H9 (cell line): ENCODE results near the gene ETV2. TPM values are rescaled to one million over a fixed set of nuclear protein-coding genes. Genes with fewer than 3 reads are reported as not detected.
"Not testable (repeated sequence)": the region's sequence is repeated elsewhere in the genome, so short reads cannot be mapped to it uniquely, and the experiment has no call there.

Experiments
- DNase-seq: peaks from one replicate; pipeline ENCODE4 v3.0.0-alpha.2; 2017
- H2AFZ ChIP-seq: one replicate; pipeline ENCODE4 v1.6.1; 2013; ENCODE audit warnings: mild to moderate bottlenecking, low read length, control low read depth, moderate library complexity
- H2AK5ac ChIP-seq: 2 replicates; pipeline ENCODE4 v1.6.1; 2013; ENCODE audit warnings: low read length, control low read depth, mixed read lengths; ENCODE audit not compliant: insufficient read length
- H2BK120ac ChIP-seq: one replicate; pipeline ENCODE4 v1.6.1; 2013; ENCODE audit warnings: low read depth, mild to moderate bottlenecking, low read length, control low read depth, inconsistent platforms; ENCODE audit not compliant: poor library complexity, severe bottlenecking
- H2BK12ac ChIP-seq: 2 replicates; pipeline ENCODE4 v1.6.1; 2013; ENCODE audit warnings: low read length, control low read depth, mixed read lengths, low read depth; ENCODE audit not compliant: insufficient read length
- H2BK15ac ChIP-seq: 2 replicates; pipeline ENCODE4 v1.6.1; 2013; ENCODE audit warnings: low read depth, low read length, control low read depth
- H2BK20ac ChIP-seq: one replicate; pipeline ENCODE4 v1.6.1; 2013; ENCODE audit warnings: low read depth, mild to moderate bottlenecking, low read length, control low read depth, inconsistent platforms; ENCODE audit not compliant: poor library complexity, severe bottlenecking
- H2BK5ac ChIP-seq: 2 replicates; pipeline ENCODE4 v1.6.1; 2013; ENCODE audit warnings: low read length, control low read depth, mixed read lengths; ENCODE audit not compliant: insufficient read length
- H3K14ac ChIP-seq: 2 replicates; pipeline ENCODE4 v1.6.1; 2013; ENCODE audit warnings: low read length, control low read depth; ENCODE audit not compliant: insufficient read depth
- H3K18ac ChIP-seq: 2 replicates; pipeline ENCODE4 v1.6.1; 2013; ENCODE audit warnings: low read depth, mild to moderate bottlenecking, mixed read lengths, low read length, control low read depth; ENCODE audit not compliant: insufficient read length
- H3K23ac ChIP-seq: 2 replicates; pipeline ENCODE4 v1.6.1; 2013; ENCODE audit warnings: low read length, control low read depth, mixed read lengths, low read depth; ENCODE audit not compliant: insufficient read length
- H3K23me2 ChIP-seq: 2 replicates; pipeline ENCODE4 v1.6.1; 2013; ENCODE audit warnings: low read depth, mild to moderate bottlenecking, mixed read lengths, low read length, control low read depth; ENCODE audit not compliant: insufficient read length, poor library complexity, severe bottlenecking
- H3K27ac ChIP-seq: 2 replicates; pipeline ENCODE4 v1.5.1; 2013; ENCODE audit warnings: low read length, control low read depth, mixed read lengths, low read depth; ENCODE audit not compliant: insufficient read length
- H3K27me3 ChIP-seq: 2 replicates; pipeline ENCODE4 v1.6.1; 2013; ENCODE audit warnings: low read length, control low read depth, inconsistent platforms; ENCODE audit not compliant: insufficient read depth
- H3K4ac ChIP-seq: 2 replicates; pipeline ENCODE4 v1.6.1; 2013; ENCODE audit warnings: low read depth, mild to moderate bottlenecking, control low read depth, inconsistent platforms, low read length, moderate library complexity
- H3K4me1 ChIP-seq: 2 replicates; pipeline ENCODE4 v1.6.1; 2013; ENCODE audit warnings: low read length, control low read depth, inconsistent platforms; ENCODE audit not compliant: insufficient read depth
- H3K4me2 ChIP-seq: 2 replicates; pipeline ENCODE4 v1.6.1; 2013; ENCODE audit warnings: low read length, control low read depth, mixed read lengths; ENCODE audit not compliant: insufficient read length, insufficient read depth
- H3K56ac ChIP-seq: 2 replicates; pipeline ENCODE4 v1.6.1; 2013; ENCODE audit warnings: low read depth, mild to moderate bottlenecking, mixed read lengths, low read length, control low read depth; ENCODE audit not compliant: insufficient read length
- H3K79me1 ChIP-seq: 2 replicates; pipeline ENCODE4 v1.6.1; 2013; ENCODE audit warnings: low read depth, mild to moderate bottlenecking, moderate library complexity, low read length, control low read depth, inconsistent platforms; ENCODE audit not compliant: insufficient read depth, poor library complexity, severe bottlenecking
- H3K79me2 ChIP-seq: 2 replicates; pipeline ENCODE4 v1.6.1; 2013; ENCODE audit warnings: low read length, control low read depth, inconsistent platforms; ENCODE audit not compliant: insufficient read depth
- H3K9ac ChIP-seq: 2 replicates; pipeline ENCODE4 v1.6.1; 2013; ENCODE audit warnings: low read length, control low read depth, mixed read lengths; ENCODE audit not compliant: insufficient read length; ENCODE audit errors: extremely low read depth
- H3K9me3 ChIP-seq: one replicate; pipeline ENCODE4 v1.6.1; 2013; ENCODE audit warnings: low read depth, low read length, inconsistent platforms; ENCODE audit not compliant: control insufficient read depth
- H3T11ph ChIP-seq: one replicate; pipeline ENCODE4 v1.6.1; 2013; ENCODE audit warnings: mild to moderate bottlenecking, low read length, control low read depth, inconsistent platforms
- H4K20me1 ChIP-seq: one replicate; pipeline ENCODE4 v1.6.1; 2013; ENCODE audit not compliant: control insufficient read depth, insufficient read length, insufficient read depth
- H4K5ac ChIP-seq: 2 replicates; pipeline ENCODE4 v1.6.1; 2013; ENCODE audit warnings: low read depth, mild to moderate bottlenecking, mixed read lengths, low read length, control low read depth; ENCODE audit not compliant: insufficient read length
- H4K8ac ChIP-seq: replicated peaks from 2 replicates; pipeline ENCODE4 v1.6.1; 2013; ENCODE audit warnings: low read length, control low read depth, mixed read lengths, low read depth; ENCODE audit not compliant: insufficient read length
- H4K91ac ChIP-seq: 2 replicates; pipeline ENCODE4 v1.6.1; 2013; ENCODE audit warnings: low read depth, mild to moderate bottlenecking, moderate library complexity, mixed read lengths, low read length, control low read depth; ENCODE audit not compliant: insufficient read length
- H3K27ac Mint-ChIP-seq, 3 experiments: 2 replicates in 2 of 3; 3 replicates in 1 of 3; pipeline ENCODE4 v1.8.0; 2020 to 2021; ENCODE audit warnings: mixed read lengths in 3 of 3, mild to moderate bottlenecking in 1 of 3, moderate library complexity in 1 of 3
- H3K27me3 Mint-ChIP-seq: 2 replicates; pipeline ENCODE4 v1.8.0; 2021; ENCODE audit warnings: low read depth, mild to moderate bottlenecking, moderate library complexity, mixed read lengths
- H3K36me3 Mint-ChIP-seq, 3 experiments: 2 replicates in 2 of 3; 3 replicates in 1 of 3; pipeline ENCODE4 v1.8.0; 2020 to 2021; ENCODE audit warnings: low read depth in 3 of 3, mixed read lengths in 3 of 3; ENCODE audit not compliant: insufficient read depth in 1 of 3
- H3K4me1 Mint-ChIP-seq, 2 experiments: 2 replicates each; pipeline ENCODE4 v1.8.0; 2020; ENCODE audit warnings: mixed read lengths in 2 of 2
- H3K4me3 Mint-ChIP-seq, 2 experiments: 2 replicates in 1 of 2; 3 replicates in 1 of 2; pipeline ENCODE4 v1.8.0; 2020 to 2021; ENCODE audit warnings: mild to moderate bottlenecking in 2 of 2, mixed read lengths in 2 of 2, moderate library complexity in 1 of 2
- H3K9me3 Mint-ChIP-seq, 2 experiments: 2 replicates in 1 of 2; 3 replicates in 1 of 2; pipeline ENCODE4 v1.8.0; 2020; ENCODE audit warnings: mild to moderate bottlenecking in 2 of 2, mixed read lengths in 2 of 2, moderate library complexity in 1 of 2
- WGBS: extraction: QIAGEN DNeasy Blood & Tissue Kit; methylation state at CpG from one replicate; pipeline ENCODE4 v1.1.7; 2013; ENCODE audit warnings: missing lambda C conversion rate, low lambda C conversion rate, mixed read lengths; ENCODE audit not compliant: insufficient read length; ENCODE audit errors: extremely low coverage; 5-methylcytosine and 5-hydroxymethylcytosine counted together
- total RNA-seq: library from RNA; stranded (reverse); gene quantifications from 2 replicates; pipeline ENCODE4 v1.2.1, GENCODE V29; 2021
- TF ChIP-seq, protein P1 (sequence below): fragments of 200-600 bp; sonication (generic); conservative IDR thresholded peaks from 3 replicates; pipeline ENCODE4 v1.8.0; 2021; ENCODE audit warnings: antibody characterized with exemption, mild to moderate bottlenecking

The ETV2 gene
- total RNA-seq, 1 experiment from 2014 or later = 1.9 TPM

GRCh38 chr19:35601971-35602370 lies 39.6 kb upstream of the ETV2 start:
- Histone ChIP-seq H3K27ac (no peak overlapping the region), H4K91ac (no peak overlapping the region), H2BK120ac (no peak overlapping the region), H3K4me2 (no peak overlapping the region), H2AK5ac (no peak overlapping the region), H3K4me1 (no peaks in the 10 kb centered on the region), H3T11ph (no peak overlapping the region), H3K14ac (no peak overlapping the region), H3K79me1 (no peaks in the 10 kb centered on the region), H4K20me1 (no peaks in the 10 kb centered on the region), H3K27me3 (no peaks in the 10 kb centered on the region), H4K5ac (no peak overlapping the region), H4K8ac (no peak overlapping the region), H2BK20ac (no peak overlapping the region), H3K23ac (no peak overlapping the region), H3K4ac (no peak overlapping the region), H3K9me3 (no peaks in the 10 kb centered on the region), H2BK5ac (no peak overlapping the region), H3K23me2 (no peaks in the 10 kb centered on the region), H3K56ac (no peak overlapping the region), H3K9ac (no peak overlapping the region), H2AFZ (no peak overlapping the region), H2BK12ac (no peak overlapping the region), H2BK15ac (no peak overlapping the region), H3K79me2 (no peaks in the 10 kb centered on the region), H3K18ac (no peak overlapping the region)
- Mint-ChIP-seq H3K27me3 (peaks cover 31% of the 10 kb centered on the region), H3K4me3 (no peak overlapping the region), H3K27ac (no peak overlapping the region), H3K36me3 (peaks cover 0 to 2% (median 0%) of the 10 kb centered on the region in 3 experiments; a peak in 1 of 7 replicates), H3K9me3 (peaks cover 11 to 13% of the 10 kb centered on the region in 2 experiments), H3K4me1 (peaks cover 5% of the 10 kb centered on the region in 2 experiments)
- no peak for DNase-seq
- TF ChIP-seq, protein P1, sequence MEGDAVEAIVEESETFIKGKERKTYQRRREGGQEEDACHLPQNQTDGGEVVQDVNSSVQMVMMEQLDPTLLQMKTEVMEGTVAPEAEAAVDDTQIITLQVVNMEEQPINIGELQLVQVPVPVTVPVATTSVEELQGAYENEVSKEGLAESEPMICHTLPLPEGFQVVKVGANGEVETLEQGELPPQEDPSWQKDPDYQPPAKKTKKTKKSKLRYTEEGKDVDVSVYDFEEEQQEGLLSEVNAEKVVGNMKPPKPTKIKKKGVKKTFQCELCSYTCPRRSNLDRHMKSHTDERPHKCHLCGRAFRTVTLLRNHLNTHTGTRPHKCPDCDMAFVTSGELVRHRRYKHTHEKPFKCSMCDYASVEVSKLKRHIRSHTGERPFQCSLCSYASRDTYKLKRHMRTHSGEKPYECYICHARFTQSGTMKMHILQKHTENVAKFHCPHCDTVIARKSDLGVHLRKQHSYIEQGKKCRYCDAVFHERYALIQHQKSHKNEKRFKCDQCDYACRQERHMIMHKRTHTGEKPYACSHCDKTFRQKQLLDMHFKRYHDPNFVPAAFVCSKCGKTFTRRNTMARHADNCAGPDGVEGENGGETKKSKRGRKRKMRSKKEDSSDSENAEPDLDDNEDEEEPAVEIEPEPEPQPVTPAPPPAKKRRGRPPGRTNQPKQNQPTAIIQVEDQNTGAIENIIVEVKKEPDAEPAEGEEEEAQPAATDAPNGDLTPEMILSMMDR = no peak
- WGBS = no CpG with 5 or more reads among the region's 3 CpGs

GRCh38 chr19:35604436-35604835 lies 37.1 kb upstream of the ETV2 start:
- H3K14ac ChIP-seq, H3K9ac ChIP-seq, H3K36me3 Mint-ChIP-seq, H3K4me2 ChIP-seq, H2BK5ac ChIP-seq, H4K91ac ChIP-seq, H3T11ph ChIP-seq, H2AFZ ChIP-seq, H2AK5ac ChIP-seq, H3K4me1 ChIP-seq, H3K23ac ChIP-seq, H3K56ac ChIP-seq, H4K8ac ChIP-seq, H2BK15ac ChIP-seq, H3K27me3 ChIP-seq, H3K27ac ChIP-seq, H3K4ac ChIP-seq, H3K79me2 ChIP-seq, H4K20me1 ChIP-seq, H3K4me3 Mint-ChIP-seq, H3K79me1 ChIP-seq, H2BK20ac ChIP-seq, H4K5ac ChIP-seq, H2BK12ac ChIP-seq, H3K18ac ChIP-seq, H3K23me2 ChIP-seq, H3K4me1 Mint-ChIP-seq, H2BK120ac ChIP-seq, DNase-seq: not testable (repeated sequence)
- Mint-ChIP-seq H3K27me3 (peaks cover 26% of the 10 kb centered on the region), H3K27ac (peak overlapping the region in 2 of 3 experiments; percentile 45 to 60; a peak in 2 of 7 replicates), H3K9me3 (peaks cover 28 to 34% of the 10 kb centered on the region in 2 experiments)
- no CpG with 5 or more reads among the region's 4 CpGs for WGBS
- H3K9me3 ChIP-seq = peaks cover 12% of the 10 kb centered on the region
